H1 (cell line): ENCODE measurements around the gene B9D2. TPM values are rescaled to one million over a fixed set of nuclear protein-coding genes. Genes with fewer than 3 reads are reported as not detected.

Experiments used
- BRCA1 ChIP-seq: IDR thresholded peaks from 2 replicates; pipeline ENCODE4 v1.6.1; 2012; ENCODE audit warnings: low read depth, low read length, improper control_type of control experiment
- CEBPB ChIP-seq: IDR thresholded peaks from 2 replicates; pipeline ENCODE4 v1.6.1; 2012; ENCODE audit warnings: low read depth, low read length
- CHD2 ChIP-seq: IDR thresholded peaks from 2 replicates; pipeline ENCODE4 v1.6.1; 2012; ENCODE audit warnings: low read length, improper control_type of control experiment
- GABPA ChIP-seq: IDR thresholded peaks from 2 replicates; pipeline ENCODE4 v1.6.1; 2011; ENCODE audit warnings: mild to moderate bottlenecking, low read length, moderate library complexity, borderline replicate concordance; ENCODE audit not compliant: insufficient read depth
- JUND ChIP-seq: IDR thresholded peaks from 2 replicates; pipeline ENCODE4 v1.6.1; 2011; ENCODE audit warnings: mild to moderate bottlenecking, improper control_type of control experiment, low read length
- KDM4A ChIP-seq: IDR thresholded peaks from one replicate; pipeline ENCODE4 v1.7.1; 2012; ENCODE audit warnings: low read depth, mild to moderate bottlenecking, moderate library complexity, low read length, inconsistent platforms; ENCODE audit not compliant: severe bottlenecking
- NANOG ChIP-seq: IDR thresholded peaks from 2 replicates; pipeline ENCODE4 v1.6.1; 2011; ENCODE audit warnings: low read length, low read depth, mild to moderate bottlenecking, inconsistent platforms; ENCODE audit not compliant: insufficient read depth, poor library complexity, severe bottlenecking
- POLR2A ChIP-seq, 2 experiments: IDR thresholded peaks; 1 replicate in 1 of 2; 2 replicates in 1 of 2; pipeline ENCODE4 v1.6.1; 2011; ENCODE audit warnings: low read depth in 2 of 2, low read length in 2 of 2, mild to moderate bottlenecking in 2 of 2; ENCODE audit errors: control extremely low read depth in 1 of 2
- POU5F1 ChIP-seq: IDR thresholded peaks from 2 replicates; pipeline ENCODE4 v1.6.1; 2011; ENCODE audit warnings: low read depth, mild to moderate bottlenecking, low read length, moderate library complexity
- RAD21 ChIP-seq, 2 experiments: IDR thresholded peaks in 1 of 2; conservative IDR thresholded peaks in 1 of 2; 2 replicates each; pipeline ENCODE4 v1.6.1; 2011; ENCODE audit warnings: low read depth in 2 of 2, low read length in 2 of 2, improper control_type of control experiment in 1 of 2, inconsistent platforms in 1 of 2, mild to moderate bottlenecking in 1 of 2, moderate library complexity in 1 of 2
- RBBP5 ChIP-seq: IDR thresholded peaks from 2 replicates; pipeline ENCODE4 v1.7.1; 2012; ENCODE audit warnings: low read depth, mild to moderate bottlenecking, inconsistent platforms, low read length, moderate library complexity, borderline replicate concordance
- RNF2 ChIP-seq: fragments of 200-900, 300-1000 bp; sonication (generic); IDR thresholded peaks from 2 replicates; pipeline ENCODE4 v1.7.1; 2016; ENCODE audit warnings: borderline replicate concordance, low read depth, mild to moderate bottlenecking, antibody characterized with exemption, low read length; ENCODE audit not compliant: poor library complexity, severe bottlenecking; ENCODE audit errors: missing control alignments
- RXRA ChIP-seq: IDR thresholded peaks from 2 replicates; pipeline ENCODE4 v1.6.1; 2011; ENCODE audit warnings: low read depth, mild to moderate bottlenecking, low read length, moderate library complexity; ENCODE audit not compliant: insufficient read depth
- SAP30 ChIP-seq: fragments of 300-600 bp; sonication (generic); IDR thresholded peaks from 2 replicates; pipeline ENCODE4 v1.7.1; 2012; ENCODE audit warnings: low read length, moderate library complexity, mild to moderate bottlenecking, inconsistent platforms; ENCODE audit not compliant: insufficient read depth, insufficient replicate concordance
- SP1 ChIP-seq: IDR thresholded peaks from 2 replicates; pipeline ENCODE4 v1.6.1; 2011; ENCODE audit warnings: low read depth, low read length
- SP2 ChIP-seq: IDR thresholded peaks from 2 replicates; pipeline ENCODE4 v1.6.1; 2012; ENCODE audit warnings: mild to moderate bottlenecking, low read length, inconsistent platforms
- SP4 ChIP-seq: IDR thresholded peaks from 2 replicates; pipeline ENCODE4 v1.6.1; 2012; ENCODE audit warnings: low read length, inconsistent platforms
- SUZ12 ChIP-seq: fragments of 200-600 bp; sonication (generic); IDR thresholded peaks from 2 replicates; pipeline ENCODE4 v1.6.1; 2012; ENCODE audit warnings: mild to moderate bottlenecking, inconsistent platforms, low read length, moderate library complexity, mixed read lengths
- TAF1 ChIP-seq: IDR thresholded peaks from 2 replicates; pipeline ENCODE4 v1.6.1; 2011; ENCODE audit warnings: mild to moderate bottlenecking, low read depth, low read length
- TCF12 ChIP-seq: IDR thresholded peaks from 2 replicates; pipeline ENCODE4 v1.6.1; 2011; ENCODE audit warnings: low read depth, mild to moderate bottlenecking, low read length
- TEAD4 ChIP-seq: IDR thresholded peaks from 2 replicates; pipeline ENCODE4 v1.6.1; 2012; ENCODE audit warnings: low read depth, low read length, inconsistent platforms, mixed read lengths
- polyA plus RNA-seq, 7 experiments: library from polyadenylated mRNA; depleted of rRNA in 3 of 7; stranded (reverse) in 5 of 7; unstranded in 2 of 7; fragments of >200 nt in 5 of 7; fragments of 200-250 nt in 2 of 7; gene quantifications; 1 replicate in 5 of 7; 2 replicates in 1 of 7; 4 replicates in 1 of 7; pipeline versions ENCODE4 v1.2.1 to v1.2.3, GENCODE V29; 2011 to 2013; ENCODE audit warnings: missing spikeins in 2 of 7, mixed read lengths in 2 of 7
- total RNA-seq: library from RNA; stranded (reverse); fragmentation: NEBNext Ultra II Directional; extraction: Animal tissue kit (Norgen Biotek cat#: 25700); gene quantifications from 2 replicates; pipeline ENCODE4 v1.2.1, GENCODE V29; 2021
- TF ChIP-seq, protein P1 (sequence below): IDR thresholded peaks from 2 replicates; pipeline ENCODE4 v1.6.1; 2011; ENCODE audit warnings: low read length, improper control_type of control experiment
- TF ChIP-seq, protein P2 (sequence below): IDR thresholded peaks from 2 replicates; pipeline ENCODE4 v1.6.1; 2011; ENCODE audit warnings: low read depth, mild to moderate bottlenecking, low read length; ENCODE audit not compliant: insufficient read depth

Gene B9D2
- total and polyA plus RNA-seq, 2 of the 8 experiments (the other 6 are each of a cell fraction or from before 2014, with no cell fraction given), result 4.9 to 6.3 TPM

DNA sequence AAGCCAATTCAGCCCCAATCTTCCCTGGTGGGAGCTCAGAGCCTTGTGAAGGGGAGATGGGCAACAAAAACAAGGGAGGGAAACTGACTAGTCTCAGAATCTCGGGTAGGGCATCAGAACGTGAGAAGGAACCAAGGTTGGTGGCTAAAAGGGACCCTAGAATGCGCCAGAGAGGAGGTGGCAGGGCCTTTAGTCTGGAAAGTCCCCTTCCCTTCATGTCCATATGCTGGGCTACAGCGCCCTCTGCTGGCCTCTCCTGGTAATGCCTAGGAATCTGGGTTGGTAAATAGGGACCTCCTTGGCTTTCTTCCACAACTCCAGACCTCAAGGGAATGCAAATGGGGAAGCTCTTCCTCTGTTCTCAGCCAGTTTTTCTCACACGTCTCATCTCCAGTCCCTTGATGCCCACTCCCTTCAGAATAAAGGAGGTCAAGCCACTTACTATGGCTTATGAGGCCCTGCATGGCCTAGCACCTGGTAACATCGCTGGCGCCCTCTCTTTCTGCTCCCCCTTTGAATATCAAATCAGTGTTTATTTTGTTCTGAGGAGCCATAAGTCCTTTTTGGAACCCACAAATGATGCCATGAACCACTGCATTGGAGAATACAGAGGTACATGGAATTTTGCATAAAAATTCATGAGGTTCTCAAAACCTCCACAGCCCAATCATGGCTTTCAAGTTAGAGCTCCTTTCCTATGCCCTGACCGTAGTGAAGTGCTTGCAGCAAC, 55.3 kb downstream of the B9D2 start (continued):
- no peak for TF ChIP-seq JUND
- TF ChIP-seq POLR2A (IDR thresholded peaks at IDR 0.05; ENCODE audit: control extremely low read depth in 1 of 2, low read depth in 2 of 2, low read length in 2 of 2), result peak; percentile 54 to 79
- 0 out of 2 replicates have a peak, but pooled peaks have one; percentile 13 for TF ChIP-seq TAF1
- no peak for TF ChIP-seq NANOG
- TF ChIP-seq RAD21 (IDR thresholded peaks at IDR 0.05 in 1 of 2, conservative IDR thresholded peaks at IDR 0.05 in 1 of 2; ENCODE audit: low read depth in 2 of 2, low read length in 2 of 2), result peak; percentile 76 to 80
- no peak for TF ChIP-seq RNF2
- no peak for TF ChIP-seq GABPA
- no peak for TF ChIP-seq CEBPB
- TF ChIP-seq RXRA, result no peak
- TF ChIP-seq KDM4A, result no peak
- no peak for TF ChIP-seq SP4
- TF ChIP-seq SP2, result no peak
- no peak for TF ChIP-seq SUZ12
- TF ChIP-seq TEAD4, result 0 out of 2 replicates have a peak, but pooled peaks have one; percentile 4
- TF ChIP-seq, protein P1, sequence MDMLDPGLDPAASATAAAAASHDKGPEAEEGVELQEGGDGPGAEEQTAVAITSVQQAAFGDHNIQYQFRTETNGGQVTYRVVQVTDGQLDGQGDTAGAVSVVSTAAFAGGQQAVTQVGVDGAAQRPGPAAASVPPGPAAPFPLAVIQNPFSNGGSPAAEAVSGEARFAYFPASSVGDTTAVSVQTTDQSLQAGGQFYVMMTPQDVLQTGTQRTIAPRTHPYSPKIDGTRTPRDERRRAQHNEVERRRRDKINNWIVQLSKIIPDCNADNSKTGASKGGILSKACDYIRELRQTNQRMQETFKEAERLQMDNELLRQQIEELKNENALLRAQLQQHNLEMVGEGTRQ, result no peak
- TF ChIP-seq CHD2, result no peak
- no peak for TF ChIP-seq SAP30
- TF ChIP-seq, protein P2, sequence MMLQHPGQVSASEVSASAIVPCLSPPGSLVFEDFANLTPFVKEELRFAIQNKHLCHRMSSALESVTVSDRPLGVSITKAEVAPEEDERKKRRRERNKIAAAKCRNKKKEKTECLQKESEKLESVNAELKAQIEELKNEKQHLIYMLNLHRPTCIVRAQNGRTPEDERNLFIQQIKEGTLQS, result no peak
- no peak for TF ChIP-seq BRCA1
- TF ChIP-seq POU5F1, result no peak
- TF ChIP-seq RBBP5, result no peak
- no peak for TF ChIP-seq SP1
- TF ChIP-seq TCF12, result no peak
